CD4-positive, alpha-beta memory T cell (primary cell): ENCODE measurements around the gene SLC34A3. TPM values are rescaled to one million over a fixed set of nuclear protein-coding genes. Genes with fewer than 3 reads are reported as not detected.

Source experiments
- CTCF ChIA-PET: fragments of 350-600 bp; sonication (Branson Sonifier 250); formaldehyde crosslinking; loops from one replicate; lab custom pipeline; 2021; ENCODE audit warnings: inconsistent platforms; ENCODE audit not compliant: partially characterized antibody; lab: Charles Lee
- POLR2A ChIA-PET: fragments of 350-600 bp; sonication (Branson Sonifier 250); formaldehyde crosslinking; loops from one replicate; lab custom pipeline; 2021; ENCODE audit not compliant: partially characterized antibody; lab: Charles Lee
- DNase-seq, 5 donors: peaks; one replicate each; pipeline versions ENCODE4 v3.0.0 to v3.0.0-alpha.2; 2020 to 2022; ENCODE audit warnings: mixed read lengths in 1 of 5
- H3K27ac ChIP-seq: one replicate; pipeline ENCODE4 v1.7.0; 2013; ENCODE audit warnings: low read depth, low read length
- H3K27me3 ChIP-seq: 2 replicates; pipeline ENCODE4 v1.7.0; 2013; ENCODE audit warnings: mild to moderate bottlenecking, low read length, moderate library complexity; ENCODE audit not compliant: insufficient read depth
- H3K36me3 ChIP-seq: 2 replicates; pipeline ENCODE4 v1.7.0; 2013; ENCODE audit warnings: mild to moderate bottlenecking, low read length, moderate library complexity; ENCODE audit not compliant: insufficient read depth
- H3K4me1 ChIP-seq: 2 replicates; pipeline ENCODE4 v1.7.0; 2013; ENCODE audit warnings: mild to moderate bottlenecking, low read length, moderate library complexity; ENCODE audit not compliant: insufficient read depth
- H3K4me3 ChIP-seq, 2 donors: one replicate each; pipeline ENCODE4 v1.7.0; 2013; ENCODE audit warnings: low read length in 2 of 2, mild to moderate bottlenecking in 1 of 2
- H3K9me3 ChIP-seq, 2 donors: one replicate each; pipeline ENCODE4 v1.7.0; 2013; ENCODE audit warnings: low read length in 2 of 2, control low read depth in 1 of 2; ENCODE audit not compliant: control insufficient read depth in 1 of 2
- H3K27ac Mint-ChIP-seq, 7 donors: one replicate each; pipeline ENCODE4 v1.8.0; 2020 to 2021; ENCODE audit warnings: mixed read lengths in 7 of 7, mild to moderate bottlenecking in 6 of 7, inconsistent platforms in 3 of 7, moderate library complexity in 3 of 7
- H3K27me3 Mint-ChIP-seq, 2 donors: one replicate each; pipeline ENCODE4 v1.8.0; 2020 to 2021; ENCODE audit warnings: mixed read lengths in 2 of 2
- H3K36me3 Mint-ChIP-seq, 2 donors: one replicate each; pipeline ENCODE4 v1.8.0; 2020 to 2021; ENCODE audit warnings: mixed read lengths in 2 of 2, inconsistent platforms in 1 of 2, mild to moderate bottlenecking in 1 of 2
- H3K4me1 Mint-ChIP-seq, 4 donors: one replicate each; pipeline ENCODE4 v1.8.0; 2020 to 2021; ENCODE audit warnings: mixed read lengths in 4 of 4, mild to moderate bottlenecking in 1 of 4
- H3K4me3 Mint-ChIP-seq, 8 donors: one replicate each; pipeline ENCODE4 v1.8.0; 2020 to 2021; ENCODE audit warnings: mixed read lengths in 8 of 8, mild to moderate bottlenecking in 7 of 8, moderate library complexity in 6 of 8, inconsistent platforms in 3 of 8
- H3K9me3 Mint-ChIP-seq, 8 donors: one replicate each; pipeline ENCODE4 v1.8.0; 2020 to 2021; ENCODE audit warnings: mixed read lengths in 8 of 8, mild to moderate bottlenecking in 5 of 8, inconsistent platforms in 3 of 8, moderate library complexity in 1 of 8
- intact Hi-C: fragments of 100-400 bp; cut with micrococcal nuclease; formaldehyde crosslinking; loops from one replicate; pipeline ENCODE4 v1.15.1; 2023
- polyA plus RNA-seq, 2 donors: library from polyadenylated mRNA; unstranded; fragments of 300-500 nt; fragmentation: Illumina TruSeq; gene quantifications; one replicate each; pipeline ENCODE4 v1.2.3, GENCODE V29; 2021
- total RNA-seq, 2 experiments: library from RNA; stranded (reverse); gene quantifications; one replicate each; pipeline ENCODE4 v1.2.3, GENCODE V29; 2021

Gene SLC34A3
- total and polyA plus RNA-seq, 4 experiments from 2014 or later: not detected

GRCh38 chr9:137224830-137225694 is 5.6 kb upstream of the SLC34A3 start, which contains the start of gene CYSRT1:
TSS of gene CYSRT1 (plus strand) at chr9:137225174. CDS start at chr9:137225622, 448 bp downstream.
- Mint-ChIP-seq H3K27me3 (peaks cover 2 to 3% of the 10 kb centered on the region in 2 donors), H3K9me3 (no peaks in the 10 kb centered on the region), H3K27ac (peak within 1 kb of the TSS; percentile 61 to 87 (median 84)), H3K4me1 (peaks cover 2 to 19% (median 6%) of the 10 kb centered on the region in 4 donors), H3K36me3 (no peaks in the 10 kb centered on the region), H3K4me3 (peak within 1 kb of the TSS; percentile 62 to 84 (median 77))
- no peak for DNase-seq
- Histone ChIP-seq H3K27me3 (no peaks in the 10 kb centered on the region), H3K27ac (peak within 1 kb of the TSS; percentile 83), H3K9me3 (no peaks in the 10 kb centered on the region), H3K4me3 (peak within 1 kb of the TSS; percentile 66 to 85), H3K36me3 (no peaks in the 10 kb centered on the region), H3K4me1 (peaks cover 18% of the 10 kb centered on the region)
- CTCF ChIA-PET: interaction anchor here (0.7 to 4.6 kb wide), 6 partner anchors 15 to 110 kb away, joined by 3 to 33 read pairs (median 4); partner anchors contain the start of genes TPRN and TUBB4B
- intact Hi-C loops: loop anchor here (5.0 kb wide), 1 partner anchor 498 kb away; no protein-coding TSS in a partner anchor
- POLR2A ChIA-PET: interaction anchor here (1.0 to 4.2 kb wide), 9 partner anchors 8 to 139 kb away, joined by 3 to 47 read pairs (median 22); partner anchors contain the start of genes ANAPC2, MAN1B1, NELFB and SSNA1

- intact Hi-C loops: no loop called here
- ChIA-PET POLR2A (interaction anchor here (1.2 to 4.2 kb wide), 6 partner anchors 11 to 140 kb away, joined by 4 to 31 read pairs (median 8); partner anchors contain the start of genes ANAPC2, MAN1B1, SSNA1 and TUBB4B), CTCF (interaction anchor here (1.1 to 4.6 kb wide), 5 partner anchors 19 to 179 kb away, joined by 3 to 33 read pairs (median 7); partner anchors contain the start of gene NPDC1)
- Mint-ChIP-seq H3K4me3 (no peak overlapping the region), H3K27ac (no peak overlapping the region), H3K9me3 (no peaks in the 10 kb centered on the region), H3K36me3 (no peaks in the 10 kb centered on the region), H3K4me1 (peaks cover 2 to 19% (median 6%) of the 10 kb centered on the region in 4 donors), H3K27me3 (peaks cover 3 to 4% of the 10 kb centered on the region in 2 donors)
- Histone ChIP-seq H3K9me3 (no peaks in the 10 kb centered on the region), H3K4me3 (no peak overlapping the region), H3K27me3 (no peaks in the 10 kb centered on the region), H3K27ac (no peak overlapping the region), H3K36me3 (no peaks in the 10 kb centered on the region), H3K4me1 (peaks cover 18% of the 10 kb centered on the region)
- DNase-seq: no peak
Measured at GRCh38 chr9:137225699-137226331, 4.9 kb upstream of the SLC34A3 start.

- intact Hi-C loops: loop anchor here (1.0 kb wide), 5 partner anchors 50 to 439 kb away; partner anchors contain the start of gene NPDC1
- Mint-ChIP-seq H3K4me1 (peaks cover 2 to 19% (median 6%) of the 10 kb centered on the region in 4 donors), H3K27ac (peak overlapping the region in 1 of 7 donors; percentile 42), H3K27me3 (peaks cover 3 to 4% of the 10 kb centered on the region in 2 donors), H3K4me3 (no peak overlapping the region), H3K9me3 (no peaks in the 10 kb centered on the region), H3K36me3 (no peaks in the 10 kb centered on the region)
- H3K4me1 ChIP-seq: peaks cover 18% of the 10 kb centered on the region
- H3K36me3 ChIP-seq: no peaks in the 10 kb centered on the region
- H3K9me3 ChIP-seq: no peaks in the 10 kb centered on the region
- ChIA-PET CTCF (interaction anchor here (1.1 to 4.6 kb wide), 10 partner anchors 19 to 180 kb away, joined by 3 to 33 read pairs (median 6); partner anchors contain the start of genes ANAPC2, NPDC1 and SSNA1), POLR2A (interaction anchor here (0.8 to 4.2 kb wide), 9 partner anchors 10 to 139 kb away, joined by 3 to 31 read pairs (median 4); partner anchors contain the start of genes ANAPC2, MAN1B1, SSNA1 and TPRN)
- H3K27me3 ChIP-seq: no peaks in the 10 kb centered on the region
- H3K4me3 ChIP-seq: no peak overlapping the region
- no peak for DNase-seq
- H3K27ac ChIP-seq: no peak overlapping the region
Measured at GRCh38 chr9:137226338-137227053, 4.2 kb upstream of the SLC34A3 start.

GRCh38 chr9:137227054-137227852 is 3.4 kb upstream of the SLC34A3 start, which contains the start of gene RNF224:
TSS of gene RNF224 (plus strand) at chr9:137227502. CDS start at chr9:137228336, 834 bp downstream.
- POLR2A ChIA-PET: interaction anchor here (0.5 to 2.0 kb wide), 11 partner anchors 10 to 500 kb away, joined by 3 to 11 read pairs (median 4); partner anchors contain the start of genes ANAPC2, MAN1B1, SSNA1 and TPRN

GRCh38 chr9:137227853-137228505 is 2.7 kb upstream of the SLC34A3 start:
- no peaks in the 10 kb centered on the region for H3K9me3 ChIP-seq
- no peak overlapping the region for H3K27ac ChIP-seq
- no peaks in the 10 kb centered on the region for H3K36me3 ChIP-seq
- Mint-ChIP-seq H3K27ac (peak overlapping the region in 5 of 7 donors; percentile 11 to 79 (median 57)), H3K9me3 (no peaks in the 10 kb centered on the region), H3K27me3 (peaks cover 3 to 4% of the 10 kb centered on the region in 2 donors), H3K4me1 (peaks cover 2 to 18% (median 5%) of the 10 kb centered on the region in 4 donors), H3K4me3 (peak overlapping the region in 1 of 8 donors; percentile 55), H3K36me3 (no peaks in the 10 kb centered on the region)
- ChIA-PET CTCF (interaction anchor here (0.6 to 4.6 kb wide), 12 partner anchors 9 to 132 kb away, joined by 3 to 33 read pairs (median 5); partner anchors contain the start of genes ANAPC2, SSNA1 and TPRN), POLR2A (interaction anchor here (1.0 to 2.0 kb wide), 5 partner anchors 13 to 141 kb away, joined by 3 to 11 read pairs (median 8); partner anchors contain the start of genes ANAPC2, MAN1B1, SSNA1 and TUBB4B)
- intact Hi-C loops: loop anchor here (1.0 kb wide), 5 partner anchors 52 to 441 kb away; partner anchors contain the start of gene NPDC1
- DNase-seq: no peak
- no peaks in the 10 kb centered on the region for H3K27me3 ChIP-seq
- peaks cover 11% of the 10 kb centered on the region for H3K4me1 ChIP-seq
- no peak overlapping the region for H3K4me3 ChIP-seq

More at GRCh38 chr9:137227054-137227852, 3.4 kb upstream of the SLC34A3 start, which contains the start of gene RNF224:
- Histone ChIP-seq H3K4me1 (peaks cover 18% of the 10 kb centered on the region), H3K27ac (no peak within 1 kb of the TSS), H3K4me3 (no peak within 1 kb of the TSS), H3K36me3 (no peaks in the 10 kb centered on the region), H3K27me3 (no peaks in the 10 kb centered on the region), H3K9me3 (no peaks in the 10 kb centered on the region)
- H3K9me3 Mint-ChIP-seq: no peaks in the 10 kb centered on the region
- H3K4me3 Mint-ChIP-seq: peak within 1 kb of the TSS in 2 of 8 donors; percentile 5 to 55
- peaks cover 3 to 4% of the 10 kb centered on the region in 2 donors for H3K27me3 Mint-ChIP-seq
- CTCF ChIA-PET: interaction anchor here (0.6 to 4.6 kb wide), 15 partner anchors 10 to 181 kb away, joined by 3 to 33 read pairs (median 5); partner anchors contain the start of genes ANAPC2, NPDC1, SSNA1 and TPRN
- intact Hi-C loops: loop anchor here (1.0 kb wide), 5 partner anchors 51 to 440 kb away; partner anchors contain the start of gene NPDC1
- H3K27ac Mint-ChIP-seq: peak within 1 kb of the TSS in 5 of 7 donors; percentile 11 to 79 (median 57)
- peaks cover 2 to 19% (median 6%) of the 10 kb centered on the region in 4 donors for H3K4me1 Mint-ChIP-seq
- no peaks in the 10 kb centered on the region for H3K36me3 Mint-ChIP-seq
- DNase-seq: peak; percentile 73 to 79 (median 74)
